CD4-positive, alpha-beta memory T cell (primary cell): Measurements from ENCODE around the gene ZNF318. TPM values are rescaled to one million over a fixed set of nuclear protein-coding genes. Genes with fewer than 3 reads are reported as not detected.
A peak's percentile ranks its signal among the peaks of the same experiment; 100 is the strongest.
"Not testable (repeated sequence)": the region's sequence is repeated elsewhere in the genome, so short reads cannot be mapped to it uniquely, and the experiment has no call there.

Experiments
- CTCF ChIA-PET: fragments of 350-600 bp; sonication (Branson Sonifier 250); formaldehyde crosslinking; loops from one replicate; lab custom pipeline; 2021; ENCODE audit warnings: inconsistent platforms; ENCODE audit not compliant: partially characterized antibody; lab: Charles Lee
- POLR2A ChIA-PET: fragments of 350-600 bp; sonication (Branson Sonifier 250); formaldehyde crosslinking; loops from one replicate; lab custom pipeline; 2021; ENCODE audit not compliant: partially characterized antibody; lab: Charles Lee
- DNase-seq, 5 donors: peaks; one replicate each; pipeline versions ENCODE4 v3.0.0 to v3.0.0-alpha.2; 2020 to 2022; ENCODE audit warnings: mixed read lengths in 1 of 5
- H3K27ac ChIP-seq: one replicate; pipeline ENCODE4 v1.7.0; 2013; ENCODE audit warnings: low read depth, low read length
- H3K27me3 ChIP-seq: 2 replicates; pipeline ENCODE4 v1.7.0; 2013; ENCODE audit warnings: mild to moderate bottlenecking, low read length, moderate library complexity; ENCODE audit not compliant: insufficient read depth
- H3K36me3 ChIP-seq: 2 replicates; pipeline ENCODE4 v1.7.0; 2013; ENCODE audit warnings: mild to moderate bottlenecking, low read length, moderate library complexity; ENCODE audit not compliant: insufficient read depth
- H3K4me1 ChIP-seq: 2 replicates; pipeline ENCODE4 v1.7.0; 2013; ENCODE audit warnings: mild to moderate bottlenecking, low read length, moderate library complexity; ENCODE audit not compliant: insufficient read depth
- H3K4me3 ChIP-seq, 2 donors: one replicate each; pipeline ENCODE4 v1.7.0; 2013; ENCODE audit warnings: low read length in 2 of 2, mild to moderate bottlenecking in 1 of 2
- H3K9me3 ChIP-seq, 2 donors: one replicate each; pipeline ENCODE4 v1.7.0; 2013; ENCODE audit warnings: low read length in 2 of 2, control low read depth in 1 of 2; ENCODE audit not compliant: control insufficient read depth in 1 of 2
- H3K27ac Mint-ChIP-seq, 7 donors: one replicate each; pipeline ENCODE4 v1.8.0; 2020 to 2021; ENCODE audit warnings: mixed read lengths in 7 of 7, mild to moderate bottlenecking in 6 of 7, inconsistent platforms in 3 of 7, moderate library complexity in 3 of 7
- H3K27me3 Mint-ChIP-seq, 2 donors: one replicate each; pipeline ENCODE4 v1.8.0; 2020 to 2021; ENCODE audit warnings: mixed read lengths in 2 of 2
- H3K36me3 Mint-ChIP-seq, 2 donors: one replicate each; pipeline ENCODE4 v1.8.0; 2020 to 2021; ENCODE audit warnings: mixed read lengths in 2 of 2, inconsistent platforms in 1 of 2, mild to moderate bottlenecking in 1 of 2
- H3K4me1 Mint-ChIP-seq, 4 donors: one replicate each; pipeline ENCODE4 v1.8.0; 2020 to 2021; ENCODE audit warnings: mixed read lengths in 4 of 4, mild to moderate bottlenecking in 1 of 4
- H3K4me3 Mint-ChIP-seq, 8 donors: one replicate each; pipeline ENCODE4 v1.8.0; 2020 to 2021; ENCODE audit warnings: mixed read lengths in 8 of 8, mild to moderate bottlenecking in 7 of 8, moderate library complexity in 6 of 8, inconsistent platforms in 3 of 8
- H3K9me3 Mint-ChIP-seq, 8 donors: one replicate each; pipeline ENCODE4 v1.8.0; 2020 to 2021; ENCODE audit warnings: mixed read lengths in 8 of 8, mild to moderate bottlenecking in 5 of 8, inconsistent platforms in 3 of 8, moderate library complexity in 1 of 8
- intact Hi-C: fragments of 100-400 bp; cut with micrococcal nuclease; formaldehyde crosslinking; loops from one replicate; pipeline ENCODE4 v1.15.1; 2023
- polyA plus RNA-seq, 2 donors: library from polyadenylated mRNA; unstranded; fragments of 300-500 nt; fragmentation: Illumina TruSeq; gene quantifications; one replicate each; pipeline ENCODE4 v1.2.3, GENCODE V29; 2021
- total RNA-seq, 2 experiments: library from RNA; stranded (reverse); gene quantifications; one replicate each; pipeline ENCODE4 v1.2.3, GENCODE V29; 2021

The ZNF318 gene
- total and polyA plus RNA-seq, 4 experiments from 2014 or later: 1.3 to 32.2 (median 18.8) TPM

DNA sequence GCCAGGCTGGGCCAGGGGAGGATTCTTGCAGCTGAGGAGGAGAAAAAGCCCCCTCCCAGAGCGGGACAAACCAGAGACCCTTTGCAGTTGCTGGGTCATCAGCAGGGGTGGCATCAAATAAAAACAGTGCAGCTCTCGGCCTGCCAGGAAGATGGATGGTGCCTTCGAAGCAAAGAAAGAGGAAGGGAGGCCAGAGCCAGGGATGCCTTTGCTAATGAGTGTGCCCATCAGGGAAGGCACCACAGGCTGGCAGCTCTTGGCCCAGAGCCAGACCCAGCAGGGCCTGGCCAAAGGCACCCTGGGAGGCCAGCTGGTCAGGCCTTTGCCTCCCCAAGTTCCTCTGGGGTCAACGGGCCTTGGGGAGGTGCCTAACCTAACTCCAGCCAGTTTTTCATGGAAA, 26.3 kb upstream of the ZNF318 start:
- H3K4me1 Mint-ChIP-seq: peaks cover 18 to 40% (median 24%) of the 10 kb centered on the region in 4 donors

DNA sequence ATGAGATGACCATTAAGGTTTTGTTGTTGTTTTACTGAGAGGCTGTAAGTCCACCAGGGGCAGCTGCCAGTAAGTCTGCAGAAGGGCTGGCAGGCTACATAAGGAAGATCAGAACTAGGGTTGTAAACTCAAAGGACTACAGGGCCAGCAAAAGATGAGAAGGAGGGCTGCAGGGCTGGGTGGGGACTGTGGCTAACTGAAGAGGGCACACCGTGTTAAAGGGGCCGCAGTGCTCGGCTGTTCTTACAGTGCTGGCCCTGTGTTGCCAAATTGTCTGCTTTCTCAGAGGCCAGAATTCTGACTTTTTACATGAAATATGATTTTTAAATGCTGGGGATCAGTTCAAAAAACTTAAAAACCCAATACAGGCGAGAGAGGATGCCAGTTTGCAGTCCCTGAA, 25.5 kb upstream of the ZNF318 start:
- POLR2A ChIA-PET: interaction anchor here (0.7 to 1.1 kb wide), 2 partner anchors 25 to 114 kb away, joined by 4 read pairs; partner anchors contain the start of gene ZNF318
- intact Hi-C loops: no loop called here
- Histone ChIP-seq H3K9me3 (no peaks in the 10 kb centered on the region), H3K36me3 (no peaks in the 10 kb centered on the region), H3K4me3 (no peak overlapping the region), H3K27me3 (no peaks in the 10 kb centered on the region), H3K27ac (no peak overlapping the region), H3K4me1 (peaks cover 30% of the 10 kb centered on the region)
- CTCF ChIA-PET: interaction anchor here (0.7 to 5.7 kb wide), 6 partner anchors 12 to 227 kb away, joined by 3 to 49 read pairs (median 4); partner anchors contain the start of gene CRIP3
- Mint-ChIP-seq H3K27me3 (peaks cover 0 to 7% of the 10 kb centered on the region in 2 donors), H3K27ac (peak overlapping the region in 4 of 7 donors; percentile 12 to 73 (median 23)), H3K4me3 (peak overlapping the region in 1 of 8 donors; percentile 11), H3K36me3 (no peaks in the 10 kb centered on the region), H3K9me3 (no peaks in the 10 kb centered on the region), H3K4me1 (peaks cover 24 to 48% (median 31%) of the 10 kb centered on the region in 4 donors)
- DNase-seq: no peak

More for the DNA sequence above, 26.3 kb upstream of the ZNF318 start:
- H3K27me3 ChIP-seq: no peaks in the 10 kb centered on the region
- CTCF ChIA-PET: interaction anchor here (1.0 to 5.7 kb wide), 7 partner anchors 13 to 138 kb away, joined by 3 to 70 read pairs (median 4); partner anchors contain the start of gene CRIP3
- H3K27ac ChIP-seq: no peak overlapping the region
- Mint-ChIP-seq H3K9me3 (no peaks in the 10 kb centered on the region), H3K27ac (peak overlapping the region in 1 of 7 donors; percentile 38), H3K4me3 (no peak overlapping the region), H3K27me3 (peaks cover 0 to 4% of the 10 kb centered on the region in 2 donors), H3K36me3 (no peaks in the 10 kb centered on the region)
- H3K9me3 ChIP-seq: no peaks in the 10 kb centered on the region
- POLR2A ChIA-PET: interaction anchor here (0.7 to 1.4 kb wide), 2 partner anchors 26 to 113 kb away, joined by 4 read pairs; partner anchors contain the start of gene ZNF318
- no peak for DNase-seq
- H3K4me3 ChIP-seq: no peak overlapping the region
- intact Hi-C loops: no loop called here
- H3K4me1 ChIP-seq: peaks cover 22% of the 10 kb centered on the region
- no peaks in the 10 kb centered on the region for H3K36me3 ChIP-seq

GRCh38 chr6:43393602-43394001, 24.2 kb upstream of the ZNF318 start:
- Histone ChIP-seq H3K27ac (no peak overlapping the region), H3K4me3 (no peak overlapping the region), H3K4me1 (peaks cover 34% of the 10 kb centered on the region), H3K9me3 (no peaks in the 10 kb centered on the region), H3K36me3 (no peaks in the 10 kb centered on the region), H3K27me3 (no peaks in the 10 kb centered on the region)
- Mint-ChIP-seq H3K4me3 (no peak overlapping the region), H3K27me3 (peaks cover 0 to 8% of the 10 kb centered on the region in 2 donors), H3K9me3 (no peaks in the 10 kb centered on the region), H3K4me1 (peaks cover 25 to 53% (median 36%) of the 10 kb centered on the region in 4 donors), H3K36me3 (no peaks in the 10 kb centered on the region), H3K27ac (peak overlapping the region in 1 of 7 donors; percentile 12)
- ChIA-PET CTCF (interaction anchor here (1.1 to 1.8 kb wide), 5 partner anchors 32 to 250 kb away, joined by 3 to 5 read pairs (median 3); partner anchors contain the start of gene CRIP3), POLR2A (interaction anchor here (1.2 to 3.4 kb wide), 2 partner anchors 9 to 24 kb away, joined by 3 to 18 read pairs; partner anchors contain the start of gene ZNF318)
- intact Hi-C loops: no loop called here
- DNase-seq: no peak

- H3K4me3 Mint-ChIP-seq, H3K27me3 Mint-ChIP-seq, H3K36me3 Mint-ChIP-seq, H3K27ac ChIP-seq, H3K27ac Mint-ChIP-seq, H3K36me3 ChIP-seq, H3K27me3 ChIP-seq, H3K9me3 Mint-ChIP-seq, H3K9me3 ChIP-seq, intact Hi-C loops, H3K4me3 ChIP-seq, DNase-seq: not testable (repeated sequence)
- H3K4me1 Mint-ChIP-seq: peaks cover 25 to 53% (median 36%) of the 10 kb centered on the region in 4 donors
- H3K4me1 ChIP-seq: peaks cover 34% of the 10 kb centered on the region
- CTCF ChIA-PET: interaction anchor here (1.1 to 1.8 kb wide), 5 partner anchors 32 to 250 kb away, joined by 3 to 5 read pairs (median 3); partner anchors contain the start of gene CRIP3
- POLR2A ChIA-PET: interaction anchor here (1.9 to 3.4 kb wide), 2 partner anchors 9 to 24 kb away, joined by 6 to 18 read pairs; partner anchors contain the start of gene ZNF318
These were observed 23.7 kb upstream of the ZNF318 start for GRCh38 chr6:43393133-43393532.

DNA sequence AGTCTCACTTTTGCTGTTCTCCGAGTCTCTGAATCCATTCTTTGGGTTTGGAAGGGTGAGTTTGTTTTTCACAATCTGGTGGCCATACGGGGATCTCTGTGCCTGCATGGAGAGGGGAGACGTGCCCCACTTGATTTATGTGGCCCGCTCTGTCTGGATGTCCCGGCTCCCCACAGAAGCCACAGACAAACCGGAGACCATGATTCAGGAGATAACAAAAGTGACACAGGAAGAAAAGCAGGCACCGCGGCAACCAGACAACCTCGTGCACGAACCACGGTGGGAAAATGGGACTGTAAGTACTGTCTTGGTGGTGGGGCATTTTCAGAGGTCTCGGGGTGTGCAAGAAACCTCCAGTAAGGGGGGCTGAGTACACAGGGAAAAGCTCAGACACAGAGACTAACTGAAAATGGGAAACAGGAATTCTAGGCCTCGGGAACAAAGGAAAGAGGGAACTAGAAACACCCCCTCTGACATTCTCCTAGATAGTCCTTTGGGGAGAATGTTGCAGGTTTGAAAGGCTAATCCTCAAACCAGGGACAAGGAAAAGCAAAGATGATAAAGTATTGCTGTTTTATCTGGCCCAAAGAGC, 22.1 kb upstream of the ZNF318 start:
- Mint-ChIP-seq H3K27me3 (peaks cover 0 to 8% of the 10 kb centered on the region in 2 donors), H3K27ac (peak overlapping the region; percentile 29 to 88 (median 65)), H3K4me1 (peaks cover 24 to 48% (median 34%) of the 10 kb centered on the region in 4 donors), H3K4me3 (peak overlapping the region; percentile 12 to 92 (median 82)), H3K36me3 (no peaks in the 10 kb centered on the region), H3K9me3 (no peaks in the 10 kb centered on the region)
- POLR2A ChIA-PET: interaction anchor here (0.7 to 3.4 kb wide), 4 partner anchors 8 to 28 kb away, joined by 3 to 18 read pairs (median 4); partner anchors contain the start of gene ZNF318
- Histone ChIP-seq H3K4me3 (peak overlapping the region in 1 of 2 donors; percentile 29), H3K4me1 (peaks cover 30% of the 10 kb centered on the region), H3K27me3 (no peaks in the 10 kb centered on the region), H3K9me3 (no peaks in the 10 kb centered on the region), H3K27ac (no peak overlapping the region), H3K36me3 (no peaks in the 10 kb centered on the region)
- peak; percentile 44 to 73 (median 53) for DNase-seq
- intact Hi-C loops: no loop called here
- CTCF ChIA-PET: interaction anchor here (1.1 to 1.6 kb wide), 4 partner anchors 16 to 128 kb away, joined by 3 to 4 read pairs (median 4); no protein-coding TSS in a partner anchor

DNA sequence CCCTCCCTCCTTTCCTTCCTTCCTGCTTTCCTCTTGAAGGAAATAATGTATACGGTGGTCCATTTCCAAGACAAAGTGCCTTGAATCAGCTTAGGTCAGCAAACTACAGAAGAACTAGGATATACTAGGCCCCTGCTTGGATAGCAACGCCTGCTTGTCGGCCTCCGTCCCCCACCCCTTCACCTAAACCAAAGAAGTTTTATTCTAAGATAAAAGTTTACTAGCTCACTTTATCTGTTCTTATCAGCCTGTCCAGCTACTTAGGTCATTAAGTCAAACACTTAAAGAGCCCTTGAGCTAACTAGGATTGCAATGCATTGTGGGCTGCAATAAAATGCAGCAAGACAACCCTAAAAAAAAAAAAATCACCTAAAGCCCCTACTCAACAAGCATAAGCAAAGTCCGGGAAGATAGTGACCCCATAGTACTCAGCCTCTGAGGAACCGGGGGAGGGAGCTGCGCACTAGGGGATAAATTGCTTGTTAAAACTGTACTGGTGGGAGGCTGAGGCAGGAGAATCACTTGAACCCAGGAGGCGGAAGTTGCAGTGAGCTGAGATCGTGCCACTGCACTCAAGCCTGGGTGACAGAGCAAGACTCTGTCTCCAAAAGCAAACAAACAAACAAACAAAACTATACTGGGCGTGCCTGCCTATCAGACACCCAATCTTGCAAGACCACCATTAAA, 21.4 kb upstream of the ZNF318 start:
- H3K36me3 ChIP-seq, H3K36me3 Mint-ChIP-seq, DNase-seq, H3K9me3 ChIP-seq, H3K27ac ChIP-seq, H3K27me3 Mint-ChIP-seq, H3K9me3 Mint-ChIP-seq, H3K27me3 ChIP-seq, intact Hi-C loops: not testable (repeated sequence)
- H3K4me1 Mint-ChIP-seq: peaks cover 28 to 54% (median 40%) of the 10 kb centered on the region in 4 donors
- ChIA-PET CTCF (interaction anchor here (1.1 to 2.2 kb wide), 5 partner anchors 15 to 127 kb away, joined by 3 to 10 read pairs (median 4); partner anchors contain the start of gene CRIP3), POLR2A (interaction anchor here (3.4 kb wide), 1 partner anchor 22 kb away, joined by 18 read pairs; the partner anchor contains the start of gene ZNF318)
- peak overlapping the region in 6 of 7 donors; percentile 57 to 88 (median 72) for H3K27ac Mint-ChIP-seq
- Histone ChIP-seq H3K4me1 (peaks cover 35% of the 10 kb centered on the region), H3K4me3 (peak overlapping the region in 1 of 2 donors; percentile 29)
- H3K4me3 Mint-ChIP-seq: peak overlapping the region; percentile 64 to 92 (median 82)
